ENCODE results near the gene NHERF2. TPM values are rescaled to one million over a fixed set of nuclear protein-coding genes. Genes with fewer than 3 reads are reported as not detected.

The NHERF2 gene
- total RNA-seq, 1 donor from 2014 or later, result 121 TPM

GRCh38 chr16:2040787-2041522 is 14.3 kb downstream of the NHERF2 start:
- DNase-seq (ENCODE audit: low spot score), result peak; percentile 83

- DNase-seq (ENCODE audit: low spot score), result no peak
Measured at GRCh38 chr16:2042171-2042985, 15.7 kb downstream of the NHERF2 start.

GRCh38 chr16:2042986-2043666 is 16.4 kb downstream of the NHERF2 start:
- DNase-seq (ENCODE audit: low spot score), result no peak

- DNase-seq (ENCODE audit: low spot score), result no peak
Measured at GRCh38 chr16:2043667-2044451, 17.2 kb downstream of the NHERF2 start.

- DNase-seq (ENCODE audit: low spot score), result no peak
Measured at GRCh38 chr16:2044541-2044940, 17.8 kb downstream of the NHERF2 start.

- no peak for DNase-seq (ENCODE audit: low spot score)
Measured at GRCh38 chr16:2045965-2046892, 19.5 kb downstream of the NHERF2 start.

GRCh38 chr16:2046893-2047329 is 20.2 kb downstream of the NHERF2 start:
- DNase-seq (ENCODE audit: low spot score), result no peak

- DNase-seq (ENCODE audit: low spot score), result peak; percentile 98
Measured at GRCh38 chr16:2047330-2048115, 20.8 kb downstream of the NHERF2 start, which contains the start of the genes NTHL1 and TSC2. Gene NTHL1, minus strand, starts transcription at chr16:2047834. Its CDS starts 11 bp downstream, at chr16:2047823. Gene TSC2, plus strand, starts transcription at chr16:2047985. Its CDS starts 631 bp downstream, at chr16:2048616.

GRCh38 chr16:2048116-2048543 is 21.4 kb downstream of the NHERF2 start:
- DNase-seq (ENCODE audit: low spot score), result no peak

- no peak for DNase-seq (ENCODE audit: low spot score)
Measured at GRCh38 chr16:2053211-2053610, 26.5 kb downstream of the NHERF2 start.

GRCh38 chr16:2053897-2054296 is 27.2 kb downstream of the NHERF2 start:
- DNase-seq (ENCODE audit: low spot score), result no peak

- peak; percentile 86 for DNase-seq (ENCODE audit: low spot score)
Measured at GRCh38 chr16:2054543-2055245, 28.0 kb downstream of the NHERF2 start.

- no peak for DNase-seq (ENCODE audit: low spot score)
Measured at GRCh38 chr16:2056077-2056476, 29.4 kb downstream of the NHERF2 start.

- DNase-seq (ENCODE audit: low spot score), result no peak
Measured at GRCh38 chr16:2056681-2057407, 30.1 kb downstream of the NHERF2 start.

- DNase-seq (ENCODE audit: low spot score), result no peak
Measured at GRCh38 chr16:2057438-2057837, 30.7 kb downstream of the NHERF2 start.

GRCh38 chr16:2058420-2058819 is 31.7 kb downstream of the NHERF2 start:
- no peak for DNase-seq (ENCODE audit: low spot score)

GRCh38 chr16:2058872-2059271 is 32.2 kb downstream of the NHERF2 start:
- no peak for DNase-seq (ENCODE audit: low spot score)

- no peak for DNase-seq (ENCODE audit: low spot score)
Measured at GRCh38 chr16:2060346-2060745, 33.6 kb downstream of the NHERF2 start.
